C4-2B (cell line): Measurements from ENCODE around the gene CCNY.

Experiments
- H3K27ac ChIP-seq: fragments of 450-650 bp; 2 replicates; pipeline ENCODE4 v1.5.1; 2017
- CTCF ChIP-seq: fragments of 450-650 bp; conservative IDR thresholded peaks from 2 replicates; pipeline ENCODE4 v1.5.1; 2017; ENCODE audit warnings: mild to moderate bottlenecking
- ZFX ChIP-seq: fragments of 450-650 bp; IDR thresholded peaks from 2 replicates; pipeline ENCODE4 v1.6.1; 2017

The CCNY gene

GRCh38 chr10:35367982-35368381 is 31.7 kb downstream of the CCNY start:
- TF ChIP-seq CTCF (no peak), ZFX (no peak)
- no peak overlapping the region for H3K27ac ChIP-seq

- no peak for TF ChIP-seq ZFX
- TF ChIP-seq CTCF: no peak
- peak overlapping the region; percentile 57 for H3K27ac ChIP-seq
These were observed 32.3 kb downstream of the CCNY start for GRCh38 chr10:35368485-35369048.

GRCh38 chr10:35369049-35369611 is 32.8 kb downstream of the CCNY start:
- peak overlapping the region; percentile 57 for H3K27ac ChIP-seq
- no peak for TF ChIP-seq CTCF
- no peak for TF ChIP-seq ZFX

GRCh38 chr10:35371731-35372130 is 35.4 kb downstream of the CCNY start:
- TF ChIP-seq CTCF (no peak), ZFX (no peak)
- H3K27ac ChIP-seq: no peak overlapping the region

- TF ChIP-seq CTCF (no peak), ZFX (no peak)
- no peak overlapping the region for H3K27ac ChIP-seq
These were observed 36.0 kb downstream of the CCNY start for GRCh38 chr10:35372329-35372728.

- TF ChIP-seq CTCF (no peak), ZFX (no peak)
These were observed 38.9 kb downstream of the CCNY start for GRCh38 chr10:35375091-35375765.

GRCh38 chr10:35377050-35377728 is 40.9 kb downstream of the CCNY start:
- TF ChIP-seq CTCF (no peak), ZFX (no peak)

More at GRCh38 chr10:35375091-35375765, 38.9 kb downstream of the CCNY start:
- no peak overlapping the region for H3K27ac ChIP-seq

More at GRCh38 chr10:35377050-35377728, 40.9 kb downstream of the CCNY start:
- no peak overlapping the region for H3K27ac ChIP-seq
